Posterior vena cava (tissue), 2 donors: ENCODE results near the gene CHD2. TPM values are rescaled to one million over a fixed set of nuclear protein-coding genes. Genes with fewer than 3 reads are reported as not detected.

ENCODE experiments used
- DNase-seq: peaks from one replicate; pipeline ENCODE4 v3.0.0-alpha.2; 2020; ENCODE audit warnings: low spot score
- intact Hi-C, 2 donors: fragments of 100-400 bp; cut with DNase I; formaldehyde crosslinking; loops; one replicate each; pipeline versions ENCODE4 v1.14.1 to v1.14.2; 2022 to 2023
- total RNA-seq, 2 donors: library from RNA; stranded (reverse); fragmentation: NEBNext Ultra II Directional; extraction: Animal tissue kit (Norgen Biotek cat#: 25700); gene quantifications; one replicate each; pipeline ENCODE4 v1.2.1, GENCODE V29; 2021
- donor health status: DM: yes; HTN: yes; CAD: no.
- donor health status: DM: yes; HTN: yes; CAD: no.

CHD2 gene
- total RNA-seq, 2 donors from 2014 or later = 94.5 to 104 TPM

DNA sequence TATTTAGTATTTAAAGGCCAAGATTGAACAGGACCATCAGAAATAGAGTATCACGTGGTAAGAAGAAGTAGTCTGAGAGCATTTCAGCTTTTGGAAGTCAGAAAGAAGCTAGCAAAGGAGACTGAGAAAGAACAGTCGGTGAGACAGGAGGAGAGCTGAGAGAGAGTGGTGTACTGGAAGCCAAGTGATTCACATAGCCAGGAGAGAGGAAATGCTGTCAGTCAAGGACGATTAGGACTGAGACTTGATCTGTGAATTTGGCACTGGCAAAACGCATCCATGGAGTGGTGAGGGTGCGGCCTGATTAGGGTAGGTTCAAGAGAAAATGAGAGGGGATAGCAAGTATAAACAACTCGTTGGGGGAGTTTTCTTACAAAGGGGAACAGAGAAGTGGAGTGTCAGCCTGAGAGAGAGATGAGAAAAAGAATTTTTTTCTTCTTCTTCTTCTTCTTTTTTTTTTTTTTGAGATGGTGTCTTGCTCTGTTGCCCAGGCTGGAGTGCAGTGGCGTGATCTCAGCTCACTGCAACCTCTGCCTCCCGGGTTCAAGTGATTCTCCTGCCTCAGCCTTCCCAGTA lies 44.9 kb downstream of the CHD2 start:
- intact Hi-C loops = no loop called here
- DNase-seq = no peak

DNA sequence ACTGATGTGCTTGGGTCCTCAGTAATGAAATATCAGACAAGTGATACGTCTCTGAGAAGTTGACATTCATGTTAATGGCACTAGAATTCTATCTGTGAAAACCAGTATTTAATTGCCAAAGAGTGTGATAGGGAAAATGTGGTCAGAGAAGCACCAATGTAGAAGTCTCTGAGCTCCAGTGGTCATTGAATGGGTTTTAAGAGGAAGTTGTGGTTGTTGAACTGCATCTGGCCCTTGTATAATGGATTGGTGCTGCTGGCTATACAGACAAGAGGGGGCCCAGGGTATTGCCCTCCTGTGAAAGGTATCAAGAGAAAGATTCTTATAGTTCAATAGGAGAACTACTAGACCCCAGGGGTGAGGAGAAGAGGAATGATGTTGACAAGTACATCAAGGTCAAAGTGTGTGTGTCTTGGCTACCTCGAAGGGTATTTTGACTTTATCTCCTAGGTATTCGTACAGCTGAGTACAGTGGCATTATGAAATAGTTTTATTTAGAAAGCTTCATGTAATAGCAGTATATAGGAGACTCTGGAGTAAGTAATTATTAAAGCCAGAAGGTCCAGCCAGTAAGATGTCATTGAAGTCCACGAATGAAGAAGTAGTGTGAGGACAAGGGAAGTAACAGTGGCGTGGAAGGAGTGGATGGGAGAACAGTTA lies 47.1 kb downstream of the CHD2 start:
- no peak for DNase-seq
- intact Hi-C loops = no loop called here

DNA sequence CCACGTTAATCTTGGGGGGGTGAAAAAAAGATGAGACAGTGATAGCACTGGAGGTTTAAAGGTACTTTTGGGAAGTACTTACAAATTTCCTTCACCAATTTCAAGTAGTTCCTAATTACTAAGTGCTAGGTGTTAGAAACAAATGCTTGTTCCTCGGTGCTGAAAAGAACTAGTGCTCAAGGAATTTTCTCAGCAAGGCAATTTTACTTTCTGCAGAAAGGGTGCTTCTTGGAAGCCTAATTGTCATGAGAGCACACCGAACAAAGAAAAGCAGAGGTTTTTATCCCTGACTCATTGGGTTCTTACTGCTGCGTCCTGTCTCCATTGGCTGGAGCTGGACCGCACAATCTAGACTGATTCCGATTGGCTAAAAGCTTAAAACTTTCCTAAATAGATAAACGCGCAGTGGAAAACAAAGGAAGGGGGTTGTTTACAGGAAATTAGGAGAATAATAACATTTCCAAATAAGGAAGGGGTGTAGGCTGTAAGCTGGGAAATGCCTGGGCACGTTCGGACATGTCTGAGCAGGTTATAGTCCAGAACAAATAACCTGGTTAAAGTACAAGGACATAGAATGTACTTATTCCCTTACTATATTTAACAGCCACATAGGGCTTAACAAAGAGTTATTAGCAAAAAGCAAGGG lies 49.6 kb downstream of the CHD2 start:
- no peak for DNase-seq
- intact Hi-C loops = no loop called here

DNA sequence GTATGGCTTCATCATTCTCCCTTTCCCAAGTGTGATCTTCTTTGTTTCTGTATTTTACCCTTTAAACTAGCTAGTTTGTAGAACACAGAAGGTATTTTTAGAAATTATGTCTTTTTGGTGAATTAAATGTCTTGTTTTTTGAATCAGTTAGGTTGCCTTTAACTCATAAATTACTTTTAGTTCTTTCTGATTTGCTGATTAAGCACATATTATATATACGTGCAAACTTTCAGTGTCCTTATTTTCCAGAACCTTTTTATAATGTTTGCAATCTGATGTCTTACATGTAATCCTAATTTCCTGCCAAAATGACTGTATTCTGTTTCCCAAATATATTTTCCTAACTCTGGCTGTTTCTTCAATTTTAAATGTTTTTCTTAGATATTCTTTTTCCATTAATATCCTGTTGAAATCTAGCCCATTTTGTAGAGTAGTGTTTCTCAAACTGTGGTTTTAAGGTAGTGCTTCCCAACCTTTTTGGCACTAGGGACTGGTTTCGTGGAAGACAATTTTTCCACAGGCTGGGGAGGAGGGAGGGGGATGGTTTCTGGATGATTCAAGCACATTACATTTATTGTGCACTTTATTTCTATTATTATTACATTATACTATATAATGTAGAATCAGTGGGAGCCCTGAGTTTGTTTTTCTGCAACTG lies 51.8 kb downstream of the CHD2 start:
- intact Hi-C loops = no loop called here
- no peak for DNase-seq

DNA sequence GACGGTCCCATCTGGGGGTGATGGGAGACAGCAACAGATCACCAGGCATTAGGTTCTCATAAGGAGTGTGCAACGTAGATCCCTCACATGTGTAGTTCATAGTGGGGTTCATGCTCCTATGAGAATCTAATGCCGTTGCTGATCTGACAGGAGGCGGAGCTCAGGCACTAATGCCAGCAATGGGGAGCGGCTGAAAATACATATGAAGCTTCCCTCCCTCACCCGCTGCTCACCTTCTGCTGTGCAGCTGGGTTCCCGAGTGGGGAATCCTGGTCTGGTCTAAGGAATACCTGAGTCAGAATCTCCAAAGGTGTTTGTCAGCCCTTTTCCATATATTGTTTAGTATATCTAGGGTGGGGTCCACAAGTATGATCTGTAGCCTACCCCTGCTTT lies 52.3 kb downstream of the CHD2 start:
- intact Hi-C loops = no loop called here
- no peak for DNase-seq

DNA sequence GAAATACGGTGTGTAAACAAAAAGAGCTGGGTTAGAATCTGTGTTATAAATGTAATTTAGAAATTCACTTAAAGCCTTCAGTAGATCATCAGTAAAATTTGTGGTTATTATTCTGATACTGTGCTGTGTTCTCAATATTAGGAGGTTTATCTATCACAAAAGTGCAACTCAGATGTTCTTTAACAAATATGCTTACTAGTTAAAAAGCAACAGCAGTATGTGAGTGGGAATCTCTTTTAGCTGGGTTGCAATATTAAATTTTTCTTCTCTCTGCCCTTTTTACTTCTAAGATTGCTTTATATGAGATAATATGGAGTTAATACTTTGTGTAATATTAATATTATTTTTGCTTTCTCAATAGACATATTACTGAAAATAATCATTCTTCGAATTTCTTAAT lies 53.4 kb downstream of the CHD2 start:
- intact Hi-C loops = no loop called here
- no peak for DNase-seq

DNA sequence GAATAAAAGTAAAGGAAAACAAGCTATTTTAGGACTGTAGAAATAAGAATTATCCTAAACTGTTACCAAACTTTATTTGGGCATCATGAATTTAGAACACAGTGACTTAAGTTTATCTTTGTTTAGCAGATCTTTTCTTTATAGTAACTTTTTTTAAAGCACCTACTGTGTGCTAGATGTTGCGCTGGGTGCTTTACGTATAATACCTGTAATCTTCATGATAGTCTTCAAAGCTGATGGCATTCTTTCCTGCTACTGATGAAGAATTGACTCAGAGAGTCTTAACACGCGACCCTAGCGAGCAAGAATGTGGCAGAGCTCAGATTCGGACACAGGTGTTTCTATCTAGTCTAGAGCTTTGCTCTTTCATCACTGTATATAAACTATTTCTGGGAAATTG lies 53.9 kb downstream of the CHD2 start:
- intact Hi-C loops = no loop called here
- DNase-seq = no peak

DNA sequence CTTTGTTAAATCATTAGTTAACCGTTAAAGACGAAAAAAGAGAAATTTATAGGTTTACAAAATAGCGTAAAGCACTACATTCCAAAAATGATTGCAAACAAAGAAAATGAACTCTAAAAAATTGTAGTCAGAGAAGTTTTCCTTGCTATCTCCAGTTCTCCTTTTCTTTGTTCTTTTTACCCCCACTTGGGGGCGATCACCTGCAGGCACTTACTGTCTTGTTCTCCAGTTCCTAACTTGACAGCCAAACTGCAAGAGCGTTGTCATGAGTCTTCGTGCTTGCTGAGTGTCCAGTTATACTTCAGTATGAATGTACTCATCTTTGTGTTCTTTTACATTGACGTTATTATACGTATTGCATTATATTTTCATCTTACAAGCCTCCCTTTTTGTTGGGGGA lies 54.5 kb downstream of the CHD2 start:
- no peak for DNase-seq
- intact Hi-C loops = no loop called here

DNA sequence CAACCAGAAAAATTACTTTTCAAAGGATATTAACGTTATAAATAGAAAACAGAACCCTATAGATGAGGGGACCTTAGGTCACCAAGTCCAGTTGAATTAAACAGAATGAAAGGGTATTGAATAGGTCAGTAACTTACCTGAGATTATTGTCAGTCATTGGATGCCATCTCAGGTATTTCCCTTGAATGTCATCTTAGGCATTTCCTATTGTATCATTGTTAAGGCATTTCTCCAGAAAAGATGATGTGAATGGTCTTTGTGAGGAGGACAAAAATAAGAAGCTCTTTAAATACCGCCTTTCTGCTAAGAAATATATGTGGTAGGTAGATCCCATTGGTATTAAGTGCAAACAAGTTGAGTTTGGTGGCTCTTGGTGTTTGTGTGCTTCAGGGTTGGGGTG lies 55.6 kb downstream of the CHD2 start:
- DNase-seq = no peak
- intact Hi-C loops = no loop called here

DNA sequence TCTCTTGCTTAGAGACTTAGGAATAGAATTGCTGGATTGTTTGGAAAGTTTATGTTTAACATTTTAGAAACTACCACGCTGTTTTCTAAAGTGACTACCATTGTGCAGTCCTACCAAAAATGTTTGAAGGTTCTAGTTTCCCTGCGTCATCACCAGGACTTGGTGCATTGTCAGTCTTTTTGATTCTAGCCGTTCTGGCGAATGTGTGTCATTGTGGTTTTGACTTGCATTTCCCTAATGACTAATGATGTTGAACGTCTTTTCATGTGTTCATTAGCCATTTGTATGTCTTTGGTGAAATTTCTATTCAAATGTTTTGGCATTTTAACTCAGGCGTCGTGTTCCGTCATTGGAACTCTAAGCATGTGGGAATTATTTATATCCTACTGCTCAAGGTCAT lies 58.0 kb downstream of the CHD2 start:
- intact Hi-C loops = no loop called here
- no peak for DNase-seq

DNA sequence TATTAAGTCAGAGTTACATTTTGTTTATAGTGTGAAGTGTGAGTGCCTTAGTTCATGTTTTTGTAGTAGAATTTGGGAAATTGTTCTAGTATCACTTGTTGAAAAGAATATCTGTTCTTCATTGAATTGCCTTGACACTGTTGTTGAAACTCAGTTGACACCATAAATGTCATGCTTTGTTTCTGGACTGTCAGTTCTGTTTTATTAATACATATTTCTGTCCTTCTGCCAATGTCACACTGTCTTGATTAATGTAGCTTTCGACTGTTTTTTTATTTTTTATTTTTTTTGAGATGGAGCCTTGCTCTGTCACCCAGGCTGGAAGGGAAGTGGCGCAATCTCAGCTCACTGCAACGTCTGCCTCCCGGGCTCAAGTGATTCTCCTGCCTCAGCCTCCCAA lies 59.1 kb downstream of the CHD2 start:
- DNase-seq = no peak
- intact Hi-C loops = no loop called here

DNA sequence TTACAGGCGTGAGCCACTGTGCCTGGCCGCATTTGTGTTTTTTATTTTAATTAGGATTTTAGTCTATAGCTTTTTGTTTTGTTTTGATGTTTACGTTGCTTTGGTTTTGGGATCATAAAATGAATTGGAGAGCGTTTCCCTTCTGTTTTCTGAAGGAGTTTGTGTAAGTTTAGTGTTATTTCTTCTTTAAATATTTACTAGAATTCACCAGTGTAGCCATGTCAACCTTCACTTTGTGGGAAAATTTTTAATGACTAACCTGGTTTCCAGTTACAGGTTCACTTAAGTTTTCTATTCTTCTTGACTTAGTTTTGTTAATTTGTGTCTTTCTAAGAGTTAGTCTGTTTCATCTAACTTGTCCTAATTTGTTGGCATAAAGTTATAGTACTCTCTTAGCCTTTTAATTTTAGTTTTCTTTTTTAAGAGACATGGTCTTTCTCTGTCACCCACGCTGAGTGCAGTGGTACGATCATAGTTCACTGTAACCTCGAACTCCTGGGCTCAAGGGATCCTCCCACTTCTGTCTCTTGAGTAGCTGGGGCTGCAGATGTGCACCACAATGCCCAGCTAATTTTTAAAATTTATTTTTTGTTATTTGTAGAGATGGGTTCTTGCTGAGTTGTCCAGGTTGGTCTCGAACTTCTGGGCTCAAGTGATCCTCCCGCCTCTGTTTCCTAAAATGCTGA lies 61.0 kb downstream of the CHD2 start:
- intact Hi-C loops = no loop called here
- no peak for DNase-seq

DNA sequence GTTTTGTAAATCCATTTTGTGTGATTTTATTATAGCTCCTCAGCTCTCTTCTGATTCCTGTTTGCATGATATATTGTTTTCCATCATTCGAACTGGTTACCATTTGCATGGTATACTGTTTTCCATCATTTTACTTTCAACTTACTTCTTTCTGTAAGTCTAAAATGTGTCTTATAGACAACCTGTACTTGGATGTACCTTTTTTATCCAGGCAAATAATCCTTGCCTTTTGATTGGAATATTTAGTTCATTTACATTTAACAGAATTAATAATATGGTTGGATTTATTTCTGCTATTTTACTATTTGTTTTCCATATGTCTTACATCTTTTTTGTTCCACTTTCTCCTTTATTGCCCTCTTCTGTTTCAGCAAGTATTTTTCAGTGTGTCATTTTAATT lies 62.8 kb downstream of the CHD2 start:
- intact Hi-C loops = no loop called here
- no peak for DNase-seq

DNA sequence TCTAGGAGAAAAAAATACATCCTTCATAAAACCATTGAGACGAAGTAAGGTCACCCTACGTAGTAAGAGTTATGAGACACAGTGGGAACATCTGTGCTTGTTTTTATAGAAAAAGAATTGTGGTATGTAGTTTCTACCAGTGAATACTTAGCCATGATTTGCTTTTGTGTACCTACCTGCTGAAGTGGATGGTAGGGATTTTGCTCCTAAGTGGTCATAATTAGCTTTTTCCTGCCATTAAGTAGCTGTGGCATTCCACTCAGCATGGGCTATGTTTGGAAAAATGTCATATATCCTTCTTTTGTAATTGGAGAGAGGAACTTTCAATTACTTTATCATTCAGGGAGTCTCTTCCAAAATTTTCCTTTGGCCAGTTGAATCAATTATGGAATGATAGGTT lies 63.7 kb downstream of the CHD2 start:
- intact Hi-C loops = no loop called here
- no peak for DNase-seq

DNA sequence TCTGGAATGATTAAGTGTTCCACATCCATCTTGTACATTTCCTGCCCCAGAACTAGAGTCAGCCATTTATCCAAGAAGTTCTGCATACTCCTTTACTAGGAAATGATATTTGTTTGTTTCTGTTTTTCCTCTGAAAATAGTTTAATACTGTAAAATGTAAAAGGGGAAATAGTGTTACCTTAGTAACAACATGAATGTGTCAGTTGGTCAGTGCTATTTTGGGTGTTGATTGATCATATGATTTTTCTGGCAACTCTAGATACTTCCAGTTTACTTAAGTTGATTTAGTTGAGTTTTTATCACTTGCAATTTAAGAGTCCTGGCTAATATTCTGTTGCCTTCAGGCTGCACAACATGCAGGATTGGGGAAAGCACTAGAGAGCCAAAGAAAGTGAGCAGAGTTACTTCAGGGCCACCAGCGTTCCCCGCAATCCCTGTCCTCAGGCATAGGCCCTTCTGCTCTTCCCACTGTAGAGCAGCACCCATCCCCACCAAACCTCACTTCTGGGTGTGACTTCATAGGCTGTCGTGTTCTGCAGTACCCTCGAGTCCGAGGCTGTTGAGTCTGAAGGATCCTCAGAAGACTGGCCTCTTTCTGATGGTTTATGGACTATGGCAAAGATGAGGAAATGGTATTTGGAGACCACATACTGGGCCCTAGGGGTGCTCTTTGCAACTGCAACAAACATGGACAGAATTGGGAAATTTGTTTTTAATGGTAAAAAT lies 69.0 kb downstream of the CHD2 start:
- intact Hi-C loops = no loop called here
- no peak for DNase-seq

DNA sequence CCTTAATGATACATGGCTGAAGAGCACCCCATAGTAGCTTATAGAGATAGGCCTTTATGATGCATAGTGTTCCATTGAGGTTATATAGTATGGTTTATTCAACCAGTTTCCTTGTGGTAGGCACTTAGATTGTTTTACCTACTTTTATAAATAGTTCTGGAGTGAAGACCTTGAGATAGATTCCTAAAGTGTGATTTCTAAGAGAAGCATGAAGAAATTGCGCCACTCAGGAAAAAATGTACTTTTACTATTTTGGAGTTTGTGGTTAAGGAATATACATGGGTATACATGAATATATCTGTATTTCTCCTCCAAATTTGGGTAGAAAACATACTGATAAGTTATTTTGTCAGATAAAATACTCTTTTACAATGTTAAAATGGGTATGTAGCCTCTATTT lies 70.5 kb downstream of the CHD2 start:
- intact Hi-C loops = no loop called here
- DNase-seq = no peak

DNA sequence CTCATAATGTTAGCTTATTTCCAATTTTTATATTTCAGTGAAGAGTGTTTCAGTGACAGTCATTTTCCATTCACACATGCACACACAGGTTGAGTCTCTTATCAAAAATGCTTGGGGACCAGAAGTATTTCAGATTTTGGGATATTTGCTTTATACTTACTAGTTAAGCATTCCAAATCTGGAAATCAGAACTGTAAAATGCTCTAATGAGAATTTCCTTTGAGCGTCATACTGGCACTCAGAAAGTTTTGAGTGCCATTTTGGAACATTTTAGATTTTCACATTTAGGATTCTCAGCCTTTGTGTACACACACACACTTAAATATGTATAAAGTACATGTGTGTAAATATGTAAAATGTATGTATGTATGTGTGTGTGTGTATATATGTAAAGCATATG lies 71.0 kb downstream of the CHD2 start:
- DNase-seq = no peak
- intact Hi-C loops = no loop called here

DNA sequence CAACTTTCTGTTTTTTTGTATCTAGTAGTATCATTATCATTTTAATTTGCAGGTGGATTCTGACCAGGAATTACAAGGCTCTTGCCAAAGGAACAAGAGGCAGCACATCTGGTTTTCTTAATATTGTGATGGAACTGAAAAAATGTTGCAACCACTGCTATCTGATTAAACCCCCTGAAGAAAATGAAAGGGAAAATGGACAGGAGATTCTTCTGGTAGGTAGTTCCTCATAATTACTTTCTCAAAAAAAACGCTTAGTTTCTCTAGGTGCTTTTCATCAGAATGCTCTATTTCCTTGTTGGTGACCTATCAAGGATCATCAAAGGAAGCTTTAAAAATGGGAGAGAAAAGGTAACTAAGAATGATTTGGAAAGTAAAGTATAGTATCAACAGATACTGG lies 71.6 kb downstream of the CHD2 start:
- DNase-seq = no peak
- intact Hi-C loops = no loop called here

DNA sequence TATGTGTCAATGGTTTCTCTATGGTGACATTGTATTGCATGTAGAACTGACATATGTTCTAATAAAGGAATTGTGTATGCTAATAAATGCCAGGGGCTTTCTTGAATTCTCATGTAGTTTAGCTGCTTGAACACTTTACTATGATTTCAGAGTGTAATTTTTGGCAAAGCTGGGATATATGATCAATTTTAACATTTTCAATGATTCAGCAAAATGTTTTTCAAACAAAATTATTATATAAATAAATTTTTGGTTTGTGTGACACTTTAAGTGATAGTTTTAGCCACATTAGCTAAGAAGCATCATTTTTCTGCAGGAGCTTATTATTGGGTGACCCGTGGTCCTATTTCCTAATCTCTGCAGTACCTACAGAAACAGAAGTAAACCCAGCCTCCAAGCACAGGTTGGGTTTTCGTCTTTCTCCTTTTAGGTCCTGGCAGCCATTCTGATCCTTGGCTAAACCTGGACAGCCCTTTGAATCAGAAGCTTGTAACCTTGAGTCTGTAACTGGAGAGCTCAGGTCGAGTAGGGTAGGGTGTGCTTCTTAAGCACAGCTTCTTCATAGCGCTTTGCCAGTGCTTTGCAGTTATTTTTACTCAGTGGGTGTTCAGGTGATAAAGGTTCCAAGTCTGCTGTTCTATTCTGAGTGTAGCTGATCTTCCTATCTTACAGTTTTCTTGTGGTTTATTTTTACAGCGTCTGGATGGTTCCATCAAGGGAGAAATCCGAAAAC lies 74.2 kb downstream of the CHD2 start:
- intact Hi-C loops = no loop called here
- DNase-seq = no peak
